K562 (cell line): ENCODE results near the gene HLCS. TPM values are rescaled to one million over a fixed set of nuclear protein-coding genes. Genes with fewer than 3 reads are reported as not detected.
A peak's percentile ranks its signal among the peaks of the same experiment; 100 is the strongest.

Source experiments
- ATAC-seq: fragments of 200-7000 bp; cut with Tn5 transposase; 3 replicates; pipeline ENCODE4 v1.9.1; 2020; ENCODE audit warnings: moderate library complexity
- BruUV-seq: library from RNA; stranded (reverse); fragments of 400-500 nt; replicated peaks from 2 replicates; lab custom pipeline; 2021; lab: Mats Ljungman, UMichigan
- CTCF ChIA-PET: fragments of 300-600 bp; formaldehyde crosslinking; extraction: SDS; loops from one replicate; lab custom pipeline; 2021; ENCODE audit warnings: low intra/inter-chr PET ratio; lab: Yijun Ruan, JAX
- POLR2A ChIA-PET: fragments of 300-600, 350-650 bp; sonication (Branson Sonifier 250); formaldehyde crosslinking; extraction: SDS; loops from one replicate; lab custom pipeline; 2021; ENCODE audit warnings: antibody characterized with exemption, inconsistent platforms; lab: Yijun Ruan, JAX
- DNase-seq, 4 experiments: peaks; one replicate each; pipeline versions ENCODE4 v3.0.0 to v3.0.0-alpha.2; 2011 to 2018; ENCODE audit warnings: low spot score in 3 of 4, mixed read lengths in 3 of 4; ENCODE audit errors: extremely low read depth in 1 of 4
- FAIRE-seq: peaks from 2 replicates; lab custom pipeline; 2011; peaks lifted over from hg19 to GRCh38; lab: Jason Lieb, UNC
- H2AFZ ChIP-seq: 2 replicates; pipeline ENCODE4 v1.6.0; 2011; ENCODE audit warnings: low read depth, low read length, control low read depth, inconsistent platforms
- H3K27ac ChIP-seq: fragments of 200-600 bp; 3 replicates; pipeline ENCODE4 v1.8.0; 2011; ENCODE audit warnings: low read depth, mild to moderate bottlenecking, control low read depth, inconsistent platforms, low read length, moderate library complexity, mixed read lengths; ENCODE audit errors: extremely low read depth
- H3K27me3 ChIP-seq, 2 experiments: fragments of 300-600 bp in 1 of 2; 2 replicates in 1 of 2; 3 replicates in 1 of 2; pipeline versions ENCODE4 v1.6.0 to v1.8.0; 2011; ENCODE audit warnings: inconsistent platforms in 2 of 2, low read length in 2 of 2, mild to moderate bottlenecking in 1 of 2, mixed read lengths in 1 of 2, moderate library complexity in 1 of 2; ENCODE audit not compliant: control insufficient read depth in 2 of 2, insufficient read depth in 2 of 2
- H3K36me3 ChIP-seq: fragments of 300-600 bp; 3 replicates; pipeline ENCODE4 v1.8.0; 2011; ENCODE audit warnings: mild to moderate bottlenecking, low read length, inconsistent platforms; ENCODE audit not compliant: control insufficient read depth, insufficient read depth
- H3K4me1 ChIP-seq, 2 experiments: fragments of 200-600 bp in 1 of 2; replicated peaks in 1 of 2; 2 replicates in 1 of 2; 3 replicates in 1 of 2; pipeline versions ENCODE4 v1.5.1 to v1.8.0; 2011; ENCODE audit warnings: inconsistent platforms in 2 of 2, low read length in 2 of 2, mild to moderate bottlenecking in 1 of 2, mixed read lengths in 1 of 2, moderate library complexity in 1 of 2; ENCODE audit not compliant: control insufficient read depth in 2 of 2, insufficient read depth in 2 of 2
- H3K4me2 ChIP-seq: 2 replicates; pipeline ENCODE4 v1.6.1; 2011; ENCODE audit warnings: low read length, control low read depth, inconsistent platforms, mixed read lengths; ENCODE audit not compliant: insufficient read depth
- H3K4me3 ChIP-seq: fragments of 200-600 bp; sonication (generic), shearing (Covaris generic); 2 replicates; pipeline ENCODE4 v1.5.1; 2016; ENCODE audit warnings: control low read depth, inconsistent platforms
- H3K79me2 ChIP-seq: fragments of 200-600 bp; 3 replicates; pipeline ENCODE4 v1.8.0; 2011; ENCODE audit warnings: low read length, inconsistent platforms; ENCODE audit not compliant: control insufficient read depth, insufficient read depth
- H3K9ac ChIP-seq, 2 experiments: 2 replicates each; pipeline versions ENCODE4 v1.6.0 to v1.6.1; 2011; ENCODE audit warnings: low read depth in 2 of 2, low read length in 2 of 2, control low read depth in 1 of 2, inconsistent platforms in 1 of 2, mild to moderate bottlenecking in 1 of 2, mixed read lengths in 1 of 2; ENCODE audit not compliant: insufficient read depth in 1 of 2
- H3K9me1 ChIP-seq: one replicate; pipeline ENCODE4 v1.6.0; 2011; ENCODE audit warnings: inconsistent platforms, mild to moderate bottlenecking, low read length, moderate library complexity; ENCODE audit not compliant: control insufficient read depth, insufficient read depth
- H3K9me3 ChIP-seq: replicated peaks from 2 replicates; pipeline ENCODE4 v1.5.1; 2011; ENCODE audit warnings: low read depth, low read length, inconsistent platforms; ENCODE audit not compliant: control insufficient read depth, insufficient read depth
- H4K20me1 ChIP-seq: replicated peaks from 2 replicates; pipeline ENCODE4 v1.6.1; 2011; ENCODE audit warnings: low read length, inconsistent platforms, mixed read lengths; ENCODE audit not compliant: control insufficient read depth, insufficient read depth
- ATF4 ChIP-seq: fragments of 450-650 bp; formaldehyde crosslinking; IDR thresholded peaks from 2 replicates; pipeline ENCODE4 v1.4.0; 2022; ENCODE audit warnings: mild to moderate bottlenecking, moderate library complexity
- DACH1 ChIP-seq: fragments of 450-650 bp; IDR thresholded peaks from 2 replicates; pipeline ENCODE4 v1.6.1; 2018; ENCODE audit not compliant: partially characterized antibody
- DMBX1 ChIP-seq: fragments of 250-450 bp; sonication (Bioruptor Pico); IDR thresholded peaks from 2 replicates; pipeline ENCODE4 v1.8.0; 2022; ENCODE audit warnings: inconsistent platforms, mild to moderate bottlenecking, moderate library complexity, borderline replicate concordance
- IRF1 ChIP-seq: sonication (generic); formaldehyde crosslinking; IDR thresholded peaks from 2 replicates; pipeline ENCODE4 v1.8.0; 2022; ENCODE audit warnings: missing genetic modification reagents, mild to moderate bottlenecking, borderline replicate concordance
- LCOR ChIP-seq: sonication (generic); formaldehyde crosslinking; IDR thresholded peaks from 2 replicates; pipeline ENCODE4 v1.8.0; 2022; ENCODE audit warnings: mild to moderate bottlenecking, missing genetic modification reagents
- NCOA1 ChIP-seq: fragments of 450-650 bp; IDR thresholded peaks from 2 replicates; pipeline ENCODE4 v1.6.1; 2016; ENCODE audit warnings: low read depth
- PML ChIP-seq: IDR thresholded peaks from 2 replicates; pipeline ENCODE4 v1.6.1; 2012; ENCODE audit warnings: low read length, inconsistent platforms
- PTBP1 ChIP-seq: fragments of 200-400 bp; formaldehyde crosslinking; IDR thresholded peaks from 2 replicates; pipeline ENCODE4 v1.6.1; 2017; ENCODE audit warnings: low read depth, low read length
- PTTG1 ChIP-seq: fragments of 450-650 bp; IDR thresholded peaks from 2 replicates; pipeline ENCODE4 v1.6.1; 2016; ENCODE audit warnings: low read depth, mild to moderate bottlenecking, missing genetic modification characterization, missing compliant biosample characterization
- SOX6 ChIP-seq: fragments of 450-650 bp; IDR thresholded peaks from 2 replicates; pipeline ENCODE4 v1.6.1; 2014; ENCODE audit warnings: mild to moderate bottlenecking
- TBP ChIP-seq: optimal IDR thresholded peaks from 2 replicates; pipeline ENCODE3; 2011; ENCODE audit warnings: low read depth, low read length, improper control_type of control experiment
- TCF3 ChIP-seq: sonication (generic); formaldehyde crosslinking; IDR thresholded peaks from 2 replicates; pipeline ENCODE4 v1.4.0; 2020; ENCODE audit warnings: mild to moderate bottlenecking, missing genetic modification reagents
- ZBTB33 ChIP-seq: sonication (generic); formaldehyde crosslinking; IDR thresholded peaks from 2 replicates; pipeline ENCODE4 v1.8.1; 2023; ENCODE audit warnings: mild to moderate bottlenecking, missing genetic modification reagents
- ZNF740 ChIP-seq, 3 experiments: fragments of 200-800 bp in 1 of 3; sonication (Bioruptor generic) in 1 of 3; sonication (generic) in 1 of 3; formaldehyde crosslinking in 1 of 3; IDR thresholded peaks; 2 replicates each; pipeline versions ENCODE4 v1.6.1 to v1.8.0; 2016 to 2022; ENCODE audit warnings: mild to moderate bottlenecking in 2 of 3, missing compliant biosample characterization in 2 of 3, missing genetic modification characterization in 2 of 3, missing genetic modification reagents in 1 of 3
- ZNF778 ChIP-seq: fragments of 450-650 bp; formaldehyde crosslinking; IDR thresholded peaks from 2 replicates; pipeline ENCODE4 v1.4.0; 2020; ENCODE audit warnings: mild to moderate bottlenecking, moderate library complexity
- ZSCAN29 ChIP-seq: fragments of 450-650 bp; IDR thresholded peaks from 2 replicates; pipeline ENCODE4 v1.6.1; 2017
- WGBS: fragments of 100-300 bp; shearing (Covaris generic); methylation state at CpG from one replicate; pipeline ENCODE4 v1.1.6; 2016; ENCODE audit warnings: low coverage, mixed read lengths; ENCODE audit not compliant: insufficient coverage; ENCODE audit errors: missing lambda C conversion rate; 5-methylcytosine and 5-hydroxymethylcytosine counted together
- in situ Hi-C: fragments of 300-500 bp; cut with MboI; formaldehyde crosslinking; loops from 4 replicates; pipeline ENCODE4 v1.15.0; 2018; ENCODE audit warnings: inconsistent platforms, mixed read lengths
- intact Hi-C: fragments of 100-400 bp; cut with micrococcal nuclease; formaldehyde crosslinking; loops from 2 replicates; pipeline ENCODE4 v1.14.2; 2022
- polyA plus RNA-seq, 8 experiments: library from polyadenylated mRNA; depleted of rRNA in 4 of 8; stranded (reverse) in 5 of 8; unstranded in 3 of 8; fragments of >200 nt; fragmentation: Nextera tagmentation in 2 of 8; fragmentation: Illumina TruSeq in 1 of 8; extraction: Ambion mirVana in 2 of 8; extraction: Trizol in 1 of 8; gene quantifications; 2 replicates each; pipeline versions ENCODE4 v1.2.1 to v1.2.3, GENCODE V29; 2011 to 2014; ENCODE audit warnings: inconsistent platforms in 1 of 8, missing spikeins in 1 of 8
- total RNA-seq, 7 experiments: library from RNA; depleted of rRNA in 6 of 7; stranded (reverse); fragments of >200 nt in 6 of 7; fragmentation: Illumina TruSeq in 2 of 7; extraction: Trizol in 2 of 7; gene quantifications; 2 replicates each; pipeline versions ENCODE4 v1.2.1 to v1.2.3, GENCODE V29; 2011 to 2021; ENCODE audit warnings: low replicate concordance in 1 of 7

HLCS gene
- total and polyA plus RNA-seq, 9 of the 15 experiments (the other 6 are each of a cell fraction or from before 2014, with no cell fraction given), result 3.0 to 21.5 (median 17.1) TPM

- ChIA-PET POLR2A (interaction anchor here (0.6 to 2.2 kb wide), 14 partner anchors 8 to 653 kb away, joined by 3 to 8 read pairs (median 4); partner anchors contain the start of gene HLCS), CTCF (interaction anchor here (1.0 to 2.0 kb wide), 3 partner anchors 14 to 51 kb away, joined by 3 to 11 read pairs (median 9); no protein-coding TSS in a partner anchor)
- H3K9ac ChIP-seq, result peak overlapping the region; percentile 83 to 97
- H3K4me1 ChIP-seq, result peaks cover 7 to 23% of the 10 kb centered on the region in 2 experiments
- peak overlapping the region; percentile 87 for H3K4me2 ChIP-seq
- 72% methylated on average over 21 of the region's 21 CpGs for WGBS
- intact Hi-C loops, result no loop called here
- in situ Hi-C loops, result no loop called here
- H3K4me3 ChIP-seq, result peak overlapping the region; percentile 62
- DNase-seq, result no peak
- peak overlapping the region; percentile 93 for H3K27ac ChIP-seq
- peak; percentile 86 for FAIRE-seq
- H3K36me3 ChIP-seq, result no peaks in the 10 kb centered on the region
- BruUV-seq, result TSS peak; percentile 73
- peaks cover 3% of the 10 kb centered on the region; the same call in 2 of the 3 replicates for H3K79me2 ChIP-seq
- H3K9me1 ChIP-seq, result no peaks in the 10 kb centered on the region
- H2AFZ ChIP-seq, result peak overlapping the region; percentile 99
- no peaks in the 10 kb centered on the region for H3K9me3 ChIP-seq
- no peaks in the 10 kb centered on the region for H4K20me1 ChIP-seq
- ATAC-seq, result no peak
- H3K27me3 ChIP-seq, result no peaks in the 10 kb centered on the region
- TF ChIP-seq ATF4 (CRISPR knock-in tag) (no peak), DMBX1 (no peak), ZSCAN29 (no peak; the same call in 1 of the 2 replicates), ZNF778 (CRISPR knock-in tag) (no peak), SOX6 (no peak), ZNF740 (CRISPR knock-in tag; IDR thresholded peaks at IDR 0.05) (no peak), ZNF740 (tag; IDR thresholded peaks at IDR 0.05) (0 out of 4 replicates have a peak, but pooled peaks of 1 of the 2 experiments have one; percentile 48), LCOR (CRISPR knock-in tag) (peak; percentile 70; the same call in 1 of the 2 replicates), DACH1 (no peak), NCOA1 (no peak), TCF3 (CRISPR knock-in tag) (peak; percentile 3; the same call in 1 of the 2 replicates), IRF1 (CRISPR knock-in tag) (no peak), PTBP1 (0 out of 2 replicates have a peak, but pooled peaks have one; percentile 2), PML (no peak), ZBTB33 (CRISPR knock-in tag) (peak; percentile 48), TBP (peak; percentile 4), PTTG1 (peak; percentile 43; the same call in 1 of the 2 replicates)
Observed at GRCh38 chr21:36990508-36991205, 24.2 kb upstream of the HLCS start.
